Activated CD8-positive, alpha-beta memory T cell treated with anti-CD3 and anti-CD28 coated beads, Interleukin-2, amount 50 U/mL, for 24 hours (primary cell): ENCODE data around the gene P2RY12.

Experiments used
- DNase-seq: peaks from one replicate; pipeline ENCODE4 v3.0.0-alpha.2; 2020; ENCODE audit errors: extremely low read depth

The P2RY12 gene

DNA sequence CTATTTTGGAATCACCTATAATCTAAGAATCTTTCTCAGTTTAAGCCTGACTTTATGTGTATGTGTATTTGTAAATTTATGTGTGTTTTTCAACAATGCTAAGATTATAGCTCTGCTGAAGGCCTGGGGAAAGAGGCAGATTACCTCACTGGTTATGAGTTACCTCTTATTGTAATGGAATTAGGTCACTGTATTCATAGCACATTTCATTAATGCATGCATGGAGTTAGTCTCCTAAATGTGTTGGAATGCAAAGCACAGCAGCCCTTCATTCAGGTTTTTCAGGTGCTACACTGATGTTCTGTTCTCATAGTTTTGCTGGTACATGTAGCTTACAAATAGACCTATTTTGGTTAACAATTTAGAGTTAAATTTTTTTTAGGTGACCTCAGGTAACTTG, 77.4 kb downstream of the P2RY12 start:
- DNase-seq: no peak

DNA sequence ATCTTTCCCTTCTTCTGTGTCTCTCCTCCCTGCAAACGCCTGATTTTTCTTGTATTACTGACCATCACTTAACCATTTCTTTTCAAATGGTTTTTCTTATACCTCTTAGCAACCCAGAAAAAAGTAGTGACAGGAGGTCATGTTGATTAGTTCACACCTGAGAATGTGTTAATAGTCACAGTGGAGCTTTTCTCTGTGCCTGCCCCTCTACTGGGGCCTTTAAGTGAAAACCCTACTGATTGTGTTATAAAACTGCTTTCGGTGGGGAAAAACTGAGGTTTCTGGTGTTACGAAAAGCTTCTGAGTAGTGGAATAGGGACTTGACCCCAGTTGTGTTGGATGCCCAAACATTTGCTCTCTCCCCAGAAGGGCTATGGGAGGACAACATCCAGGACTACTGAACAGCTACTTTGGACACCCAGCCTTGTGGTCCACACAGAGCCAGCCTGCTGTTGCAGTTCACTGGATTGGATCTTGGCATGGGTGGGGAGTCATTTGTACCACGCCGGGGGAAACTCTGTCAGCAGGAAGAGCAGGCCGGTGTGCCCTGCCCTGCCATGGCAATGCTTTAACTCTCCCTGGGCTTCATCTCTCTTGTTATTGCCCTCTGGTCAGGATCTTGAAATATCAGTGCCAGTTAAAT, 78.3 kb downstream of the P2RY12 start:
- no peak for DNase-seq

DNA sequence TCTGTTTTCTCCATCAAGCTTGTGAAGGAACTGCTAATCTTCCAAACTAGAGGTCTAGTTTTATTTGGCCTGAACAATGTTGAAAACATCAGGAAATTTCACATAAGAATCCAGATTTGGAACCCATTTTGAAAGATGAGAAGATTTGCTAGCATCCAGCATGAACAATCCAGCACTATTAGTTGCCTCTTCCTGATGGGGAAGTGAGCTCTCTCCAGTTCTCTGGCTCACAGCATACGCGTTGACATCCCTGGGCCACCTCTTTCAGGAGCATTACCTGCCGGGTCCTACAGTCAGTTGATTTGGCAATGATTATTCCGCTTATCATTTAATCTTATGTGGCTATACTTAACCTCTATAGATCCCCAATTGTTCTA, 78.8 kb downstream of the P2RY12 start:
- DNase-seq: no peak

GRCh38 chr3:151305060-151305774, 79.3 kb downstream of the P2RY12 start:
- no peak for DNase-seq

- no peak for DNase-seq
Observed at GRCh38 chr3:151303751-151304150, 80.8 kb downstream of the P2RY12 start.

GRCh38 chr3:151301787-151302186, 82.8 kb downstream of the P2RY12 start:
- DNase-seq: no peak

DNA sequence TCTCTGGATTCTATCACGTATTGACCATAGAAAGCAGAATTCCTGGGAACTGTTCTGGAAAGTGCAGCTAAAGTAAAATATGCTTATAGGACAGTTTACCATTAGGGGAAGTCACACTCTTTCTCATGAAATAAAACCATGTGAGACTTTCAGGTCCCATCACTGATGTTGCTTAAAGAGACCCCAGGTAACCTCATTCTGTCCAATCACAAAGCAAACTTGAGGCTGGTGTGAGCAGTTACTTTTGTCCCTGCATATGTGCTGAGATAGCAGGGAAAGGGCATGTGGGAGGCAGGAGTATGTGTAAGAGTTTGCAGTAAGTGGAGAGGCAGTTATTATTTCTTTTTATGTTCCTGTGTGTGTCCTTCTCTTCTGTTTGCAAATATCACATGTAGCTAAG, 84.0 kb downstream of the P2RY12 start:
- DNase-seq: no peak

- DNase-seq: no peak
Observed at GRCh38 chr3:151299006-151299405, 85.5 kb downstream of the P2RY12 start.

DNA sequence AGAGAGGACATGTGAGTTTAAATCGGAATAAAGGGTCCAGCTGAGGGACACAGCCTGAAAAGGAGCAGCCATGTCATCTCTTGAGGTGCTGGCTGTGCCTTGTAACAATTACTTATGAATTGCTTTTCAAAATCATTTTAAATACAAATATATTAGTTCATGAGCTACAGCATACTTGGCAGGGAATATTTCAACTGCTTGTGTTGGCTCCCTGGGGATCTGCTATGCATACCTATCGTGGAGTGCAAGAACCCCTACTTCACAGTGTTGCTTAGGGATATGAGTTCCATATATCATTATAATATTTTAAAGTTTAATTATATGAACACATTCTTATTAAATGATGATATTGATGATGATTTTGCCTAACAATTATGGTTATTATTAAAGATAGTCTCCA, 87.1 kb downstream of the P2RY12 start:
- no peak for DNase-seq

- no peak for DNase-seq
Observed at GRCh38 chr3:151296226-151296625, 88.3 kb downstream of the P2RY12 start.

GRCh38 chr3:151293127-151293526, 91.4 kb downstream of the P2RY12 start:
- no peak for DNase-seq

- no peak for DNase-seq
Observed at GRCh38 chr3:151290673-151291072, 93.9 kb downstream of the P2RY12 start.

DNA sequence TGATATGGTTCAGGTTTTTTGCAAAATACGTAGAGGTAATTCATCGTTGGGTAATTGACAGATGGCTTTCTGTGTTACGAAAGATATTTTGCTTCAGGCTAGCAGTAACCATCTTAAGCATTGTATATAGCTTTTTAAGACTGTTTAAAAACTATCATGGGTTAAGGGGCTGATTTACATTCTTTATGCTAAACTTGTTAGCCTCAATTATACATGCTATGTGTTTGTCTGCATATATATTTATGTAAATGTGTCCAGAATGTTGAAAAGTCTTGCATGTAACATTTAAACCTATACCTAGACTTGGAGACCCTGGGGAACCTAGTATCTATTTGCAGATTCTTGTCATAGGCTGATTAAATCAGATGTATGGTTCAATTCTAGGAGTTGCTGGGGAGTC, 95.1 kb downstream of the P2RY12 start:
- DNase-seq: no peak
